Measurements from ENCODE around the gene DHX32. TPM values are rescaled to one million over a fixed set of nuclear protein-coding genes. Genes with fewer than 3 reads are reported as not detected.
"Not testable (repeated sequence)": the region's sequence is repeated elsewhere in the genome, so short reads cannot be mapped to it uniquely, and the experiment has no call there.

The DHX32 gene
- total and polyA plus RNA-seq, 2 experiments from 2014 or later, result 40.6 to 50.8 TPM

GRCh38 chr10:125907598-125907997 is 26.5 kb upstream of the DHX32 start:
- DNase-seq (ENCODE audit: low spot score); H3K36me3 ChIP-seq (replicated peaks; ENCODE audit: insufficient read depth, low read depth); H4K20me1 ChIP-seq (ENCODE audit: insufficient read depth, poor library complexity, severe bottlenecking); H3K9me2 ChIP-seq (replicated peaks; ENCODE audit: insufficient read depth); H3K79me2 ChIP-seq; H3K4me1 ChIP-seq (ENCODE audit: insufficient read depth); H3K9me3 ChIP-seq (ENCODE audit: low read depth); H2AFZ ChIP-seq; H3K4me2 ChIP-seq; H3K4me3 ChIP-seq; H3K27ac ChIP-seq; H3K27me3 ChIP-seq: not testable (repeated sequence)
- WGBS (ENCODE audit: low lambda C conversion rate, missing lambda C conversion rate), result 80% methylated on average over 2 of the region's 2 CpGs

DNA sequence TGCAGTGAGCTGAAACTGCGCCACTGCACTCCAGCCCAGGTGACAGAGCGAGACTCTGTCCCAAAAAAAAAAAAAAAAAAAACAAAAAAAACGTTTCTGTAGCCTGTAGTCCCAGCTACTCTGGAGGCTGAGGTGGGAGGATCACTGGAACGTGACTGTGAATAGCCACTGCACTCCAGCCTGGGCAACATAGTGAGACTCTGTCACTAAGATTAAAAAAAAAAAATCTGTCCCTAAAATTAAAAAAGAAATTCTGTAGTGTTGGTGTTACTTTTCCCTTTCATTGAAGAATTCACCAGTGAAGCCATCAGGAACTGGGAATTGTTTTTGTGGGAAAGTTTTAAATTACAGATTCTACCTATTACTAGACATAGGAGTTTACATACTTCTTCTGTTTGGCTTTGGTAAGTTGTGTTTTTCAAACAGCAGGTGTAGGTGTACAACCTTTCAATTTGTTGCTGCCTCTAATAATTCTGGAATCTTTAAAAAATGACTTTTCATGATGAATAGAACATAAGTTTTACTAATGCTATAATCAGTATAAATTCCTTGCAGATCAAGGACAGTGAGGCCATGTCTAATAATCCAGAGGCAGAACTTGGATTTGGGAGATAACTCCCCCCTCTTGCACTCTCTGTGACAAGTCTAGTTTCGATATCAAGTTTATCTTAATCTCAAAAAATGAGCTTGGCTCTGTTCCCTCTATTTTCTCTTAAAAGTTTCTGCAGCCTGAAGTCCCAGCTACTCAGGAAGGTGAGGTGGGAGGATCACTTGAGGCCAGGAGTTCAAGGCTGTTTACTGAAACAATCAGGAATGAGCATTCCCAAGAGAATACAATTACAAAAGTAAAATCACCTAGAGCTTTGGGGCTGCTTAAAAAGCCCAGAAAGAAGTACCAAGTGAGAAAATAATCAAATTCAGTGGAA is 24.2 kb upstream of the DHX32 start:
- H3K9me3 ChIP-seq (ENCODE audit: low read depth); H3K27me3 ChIP-seq; H3K36me3 ChIP-seq (replicated peaks; ENCODE audit: insufficient read depth, low read depth); H3K4me1 ChIP-seq (ENCODE audit: insufficient read depth); H3K79me2 ChIP-seq; H3K4me2 ChIP-seq; H3K4me3 ChIP-seq; H3K9me2 ChIP-seq (replicated peaks; ENCODE audit: insufficient read depth); H2AFZ ChIP-seq; DNase-seq (ENCODE audit: low spot score); H3K27ac ChIP-seq; H4K20me1 ChIP-seq (ENCODE audit: insufficient read depth, poor library complexity, severe bottlenecking): not testable (repeated sequence)
- 82% methylated on average over 2 of the region's 5 CpGs for WGBS (ENCODE audit: low lambda C conversion rate, missing lambda C conversion rate)

DNA sequence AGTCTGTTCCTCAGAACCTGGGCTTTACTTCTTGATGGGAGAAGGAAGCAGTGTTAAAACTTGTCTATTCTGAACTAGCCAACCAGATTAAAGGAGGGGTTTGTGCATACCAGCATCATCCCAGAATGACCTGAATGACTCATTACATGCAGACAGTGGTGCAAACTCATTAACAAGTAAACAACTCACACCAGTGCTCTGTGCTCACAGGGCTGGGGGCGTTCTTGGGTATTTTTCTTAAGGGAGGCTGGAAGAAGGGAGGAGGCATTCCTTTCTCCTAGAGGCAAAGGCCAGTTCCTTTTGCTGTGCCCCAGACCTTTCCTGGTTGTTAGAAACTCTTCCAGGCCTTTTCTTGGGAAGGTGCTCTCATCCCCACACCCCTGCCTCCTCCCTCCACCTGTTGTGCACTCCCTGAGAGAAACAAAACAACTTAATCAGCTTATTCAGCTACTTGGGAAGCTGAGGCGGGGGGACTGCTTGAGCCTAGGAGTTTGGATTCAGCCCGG is 22.1 kb upstream of the DHX32 start:
- H3K4me1 ChIP-seq (ENCODE audit: insufficient read depth); H3K27me3 ChIP-seq; H3K4me2 ChIP-seq; H3K79me2 ChIP-seq; H3K36me3 ChIP-seq (replicated peaks; ENCODE audit: insufficient read depth, low read depth); H4K20me1 ChIP-seq (ENCODE audit: insufficient read depth, poor library complexity, severe bottlenecking); H3K4me3 ChIP-seq; H3K9me2 ChIP-seq (replicated peaks; ENCODE audit: insufficient read depth); H3K9me3 ChIP-seq (ENCODE audit: low read depth); H3K27ac ChIP-seq; H2AFZ ChIP-seq: not testable (repeated sequence)
- peak; percentile 12 for DNase-seq (ENCODE audit: low spot score)
- 60% methylated on average over 3 of the region's 3 CpGs for WGBS (ENCODE audit: low lambda C conversion rate, missing lambda C conversion rate)

DNA sequence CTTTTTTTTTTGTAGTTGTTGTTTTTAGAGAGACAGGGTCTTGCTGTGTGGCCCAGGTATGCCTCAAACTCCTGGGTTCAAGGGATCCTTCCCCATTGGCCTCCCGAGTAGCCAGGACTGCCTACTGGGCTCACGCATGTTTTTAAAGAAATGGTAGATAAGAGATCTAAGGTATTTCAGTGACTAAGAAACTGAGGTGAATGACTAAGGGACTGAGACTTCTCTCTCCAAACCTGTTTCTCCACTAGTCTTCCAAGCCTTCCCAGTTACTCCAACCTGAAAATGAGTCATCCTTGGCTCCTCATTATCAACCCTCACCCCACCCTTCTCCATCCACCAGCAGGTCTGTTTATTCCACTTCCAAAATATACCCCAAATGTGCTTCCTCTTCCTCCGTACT is 19.9 kb upstream of the DHX32 start:
- not testable (repeated sequence) for H3K27me3 ChIP-seq; H3K9me3 ChIP-seq (ENCODE audit: low read depth); H3K9me2 ChIP-seq (replicated peaks; ENCODE audit: insufficient read depth); H3K4me3 ChIP-seq; H3K4me2 ChIP-seq; H3K4me1 ChIP-seq (ENCODE audit: insufficient read depth); H4K20me1 ChIP-seq (ENCODE audit: insufficient read depth, poor library complexity, severe bottlenecking); H2AFZ ChIP-seq; H3K79me2 ChIP-seq; H3K36me3 ChIP-seq (replicated peaks; ENCODE audit: insufficient read depth, low read depth); DNase-seq (ENCODE audit: low spot score)
- H3K27ac ChIP-seq, result peak overlapping the region; percentile 82
- 41% methylated on average over 3 of the region's 3 CpGs for WGBS (ENCODE audit: low lambda C conversion rate, missing lambda C conversion rate)

DNA sequence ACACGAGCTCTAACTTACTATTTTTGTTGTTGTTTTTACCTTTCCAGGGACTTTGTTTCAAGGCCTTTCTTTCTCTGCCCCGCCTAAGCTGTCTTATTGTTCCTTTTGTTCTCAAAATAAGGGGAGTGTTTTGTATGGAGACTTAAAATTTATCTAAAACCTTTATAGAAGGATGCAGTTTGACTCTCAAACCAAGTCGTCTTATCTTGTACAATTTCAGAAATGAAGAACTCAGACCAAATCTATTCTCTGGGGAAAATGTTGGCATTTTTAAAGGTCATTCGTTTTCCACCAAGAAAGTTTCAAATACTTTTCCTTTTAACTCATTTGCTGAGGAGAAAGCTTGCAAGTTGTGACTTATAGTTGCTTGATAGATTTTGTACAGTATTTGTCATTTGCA is 16.2 kb upstream of the DHX32 start:
- H4K20me1 ChIP-seq (ENCODE audit: insufficient read depth, poor library complexity, severe bottlenecking); H3K27me3 ChIP-seq; H3K4me1 ChIP-seq (ENCODE audit: insufficient read depth); H3K9me2 ChIP-seq (replicated peaks; ENCODE audit: insufficient read depth); DNase-seq (ENCODE audit: low spot score); H3K9me3 ChIP-seq (ENCODE audit: low read depth); H3K36me3 ChIP-seq (replicated peaks; ENCODE audit: insufficient read depth, low read depth): not testable (repeated sequence)
- Histone ChIP-seq H3K27ac (peak overlapping the region; percentile 95), H2AFZ (peak overlapping the region; percentile 87), H3K4me3 (peak overlapping the region; percentile 3), H3K4me2 (peak overlapping the region; percentile 76), H3K79me2 (peaks cover 26% of the 10 kb centered on the region)
- WGBS (ENCODE audit: low lambda C conversion rate, missing lambda C conversion rate), result 53% methylated on average over 4 of the region's 4 CpGs

GRCh38 chr10:125896088-125896934 is 15.2 kb upstream of the DHX32 start, which contains the start of gene FANK1:
TSS of gene FANK1 (plus strand) at chr10:125896564. CDS start at chr10:125896643, 79 bp downstream.
- Histone ChIP-seq H3K27ac (peak within 1 kb of the TSS; percentile 95), H2AFZ (peak within 1 kb of the TSS; percentile 87), H3K79me2 (peaks cover 36% of the 10 kb centered on the region), H3K4me2 (peak within 1 kb of the TSS; percentile 78), H3K4me3 (peak within 1 kb of the TSS; percentile 73)
- not testable (repeated sequence) for H3K27me3 ChIP-seq; H3K36me3 ChIP-seq (replicated peaks; ENCODE audit: insufficient read depth, low read depth); H3K9me2 ChIP-seq (replicated peaks; ENCODE audit: insufficient read depth); H3K4me1 ChIP-seq (ENCODE audit: insufficient read depth); H3K9me3 ChIP-seq (ENCODE audit: low read depth); H4K20me1 ChIP-seq (ENCODE audit: insufficient read depth, poor library complexity, severe bottlenecking)
- WGBS (ENCODE audit: low lambda C conversion rate, missing lambda C conversion rate), result 47% methylated on average over 67 of the region's 106 CpGs
- DNase-seq (ENCODE audit: low spot score), result peak; percentile 89

DNA sequence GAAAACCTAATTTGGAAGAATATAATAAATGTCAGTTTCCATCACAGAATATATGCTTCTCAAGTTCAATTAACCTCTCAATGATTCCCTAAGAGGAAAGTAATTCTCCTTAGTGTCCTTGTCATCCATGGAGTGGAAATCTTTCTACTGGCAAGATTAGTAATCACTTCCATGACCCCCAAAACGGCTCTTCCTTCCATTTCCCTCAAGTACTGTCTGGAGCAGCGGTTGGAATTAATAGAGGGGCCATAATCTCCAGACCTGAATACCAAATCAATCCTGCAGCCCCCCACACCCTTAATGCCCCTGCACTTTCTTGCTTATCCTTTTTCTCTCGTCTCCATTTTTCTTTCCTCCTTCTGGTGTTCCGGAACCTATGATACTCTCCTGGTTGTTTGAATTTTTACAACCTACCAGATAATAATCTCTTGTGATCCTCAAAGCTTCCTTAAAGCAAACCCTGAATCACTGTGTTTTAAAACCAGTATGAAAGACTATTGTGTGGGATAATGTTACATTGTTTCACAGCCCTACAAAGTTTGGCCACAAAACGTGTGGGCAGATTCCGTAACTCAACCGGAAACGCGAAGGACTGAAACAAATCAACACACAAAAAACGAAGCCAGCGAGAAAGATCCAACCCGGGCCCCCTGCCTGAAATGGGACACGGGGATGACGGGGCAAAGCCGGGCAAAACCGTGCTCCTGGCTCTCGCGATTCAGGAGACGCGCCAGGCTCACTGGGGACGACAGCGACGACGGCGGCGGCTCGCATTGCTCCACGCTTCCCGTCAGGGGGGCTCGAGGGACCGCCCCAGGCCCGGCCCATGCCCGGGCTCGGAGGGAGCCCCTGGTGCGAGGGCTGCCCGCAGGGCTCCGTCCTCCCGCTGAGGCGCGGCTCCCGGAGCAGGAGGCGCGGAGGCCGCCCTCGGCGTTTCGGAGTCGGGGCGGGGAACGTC is 14.3 kb upstream of the DHX32 start:
- H3K9me3 ChIP-seq (ENCODE audit: low read depth); H3K4me1 ChIP-seq (ENCODE audit: insufficient read depth); H3K27me3 ChIP-seq; H3K9me2 ChIP-seq (replicated peaks; ENCODE audit: insufficient read depth); H3K36me3 ChIP-seq (replicated peaks; ENCODE audit: insufficient read depth, low read depth); H4K20me1 ChIP-seq (ENCODE audit: insufficient read depth, poor library complexity, severe bottlenecking): not testable (repeated sequence)
- H3K4me3 ChIP-seq, result peak overlapping the region; percentile 73
- peak; percentile 81 for DNase-seq (ENCODE audit: low spot score)
- 39% methylated on average over 50 of the region's 50 CpGs for WGBS (ENCODE audit: low lambda C conversion rate, missing lambda C conversion rate)
- H2AFZ ChIP-seq, result peak overlapping the region; percentile 86
- H3K79me2 ChIP-seq, result peaks cover 43% of the 10 kb centered on the region
- H3K27ac ChIP-seq, result peak overlapping the region; percentile 95
- H3K4me2 ChIP-seq, result peak overlapping the region; percentile 78

GRCh38 chr10:125894176-125894575 is 13.1 kb upstream of the DHX32 start:
- H4K20me1 ChIP-seq (ENCODE audit: insufficient read depth, poor library complexity, severe bottlenecking); H3K9me3 ChIP-seq (ENCODE audit: low read depth); H3K27me3 ChIP-seq; H3K36me3 ChIP-seq (replicated peaks; ENCODE audit: insufficient read depth, low read depth); H3K9me2 ChIP-seq (replicated peaks; ENCODE audit: insufficient read depth); H3K4me1 ChIP-seq (ENCODE audit: insufficient read depth); DNase-seq (ENCODE audit: low spot score); H3K4me3 ChIP-seq; H2AFZ ChIP-seq: not testable (repeated sequence)
- H3K27ac ChIP-seq, result peak overlapping the region; percentile 95
- H3K4me2 ChIP-seq, result peak overlapping the region; percentile 78
- peaks cover 47% of the 10 kb centered on the region for H3K79me2 ChIP-seq
- 69% methylated on average over 3 of the region's 3 CpGs for WGBS (ENCODE audit: low lambda C conversion rate, missing lambda C conversion rate)

Measured in hepatocyte (in vitro differentiated cells).